ENCODE measurements around the gene RANGRF.
"Not testable (repeated sequence)": the region's sequence is repeated elsewhere in the genome, so short reads cannot be mapped to it uniquely, and the experiment has no call there.

Gene RANGRF

GRCh38 chr17:8288336-8289102 lies at the start of gene RANGRF:
Gene RANGRF, plus strand, starts transcription at chr17:8288670. Its CDS starts 119 bp downstream, at chr17:8288789.
- DNase-seq, result peak; percentile 71 to 84

GRCh38 chr17:8243827-8244226 lies 44.6 kb upstream of the RANGRF start:
- peak; percentile 12 to 46 for DNase-seq

- DNase-seq, result no peak
These were observed 43.7 kb upstream of the RANGRF start for GRCh38 chr17:8244768-8245167.

GRCh38 chr17:8248751-8249607 lies 39.5 kb upstream of the RANGRF start, which contains the start of gene PFAS:
Gene PFAS, plus strand, starts transcription at chr17:8249289. Its CDS starts 4,649 bp downstream, at chr17:8253938.
- peak; percentile 93 to 95 for DNase-seq

- DNase-seq, result no peak
These were observed 38.6 kb upstream of the RANGRF start for GRCh38 chr17:8249621-8250500.

GRCh38 chr17:8251411-8251810 lies 37.1 kb upstream of the RANGRF start:
- DNase-seq, result not testable (repeated sequence)

GRCh38 chr17:8253801-8254200 lies 34.7 kb upstream of the RANGRF start:
- peak in 1 of 2 donors; percentile 28 for DNase-seq

- DNase-seq, result no peak
These were observed 33.6 kb upstream of the RANGRF start for GRCh38 chr17:8254881-8255280.

- no peak for DNase-seq
These were observed 33.0 kb upstream of the RANGRF start for GRCh38 chr17:8255499-8255898.

- no peak for DNase-seq
These were observed 32.2 kb upstream of the RANGRF start for GRCh38 chr17:8256291-8256690.

GRCh38 chr17:8256691-8257090 lies 31.8 kb upstream of the RANGRF start:
- DNase-seq, result no peak

- DNase-seq, result no peak
These were observed 30.7 kb upstream of the RANGRF start for GRCh38 chr17:8257801-8258200.

- no peak for DNase-seq
These were observed 24.1 kb upstream of the RANGRF start for GRCh38 chr17:8264320-8264719.

- DNase-seq, result no peak
These were observed 23.5 kb upstream of the RANGRF start for GRCh38 chr17:8264836-8265542.

- no peak for DNase-seq
These were observed 21.6 kb upstream of the RANGRF start for GRCh38 chr17:8266648-8267479.

GRCh38 chr17:8267480-8268147 lies 20.9 kb upstream of the RANGRF start:
- no peak for DNase-seq

GRCh38 chr17:8268550-8269298 lies 19.7 kb upstream of the RANGRF start:
- DNase-seq, result no peak

GRCh38 chr17:8272421-8272820 lies 16.0 kb upstream of the RANGRF start:
- DNase-seq, result no peak

GRCh38 chr17:8273884-8274444 lies 14.5 kb upstream of the RANGRF start:
- DNase-seq, result no peak

GRCh38 chr17:8274816-8275215 lies 13.7 kb upstream of the RANGRF start:
- DNase-seq, result no peak

Data from CD4-positive, alpha-beta T cell treated with Interferon alpha-2 for 1 hour (primary cell).